ENCODE data around the gene ILRUN. TPM values are rescaled to one million over a fixed set of nuclear protein-coding genes. Genes with fewer than 3 reads are reported as not detected.
A peak's percentile ranks its signal among the peaks of the same experiment; 100 is the strongest.
"Not testable (repeated sequence)": the region's sequence is repeated elsewhere in the genome, so short reads cannot be mapped to it uniquely, and the experiment has no call there.

ILRUN gene
- total RNA-seq, 1 donor from 2014 or later, result 62.1 TPM

DNA sequence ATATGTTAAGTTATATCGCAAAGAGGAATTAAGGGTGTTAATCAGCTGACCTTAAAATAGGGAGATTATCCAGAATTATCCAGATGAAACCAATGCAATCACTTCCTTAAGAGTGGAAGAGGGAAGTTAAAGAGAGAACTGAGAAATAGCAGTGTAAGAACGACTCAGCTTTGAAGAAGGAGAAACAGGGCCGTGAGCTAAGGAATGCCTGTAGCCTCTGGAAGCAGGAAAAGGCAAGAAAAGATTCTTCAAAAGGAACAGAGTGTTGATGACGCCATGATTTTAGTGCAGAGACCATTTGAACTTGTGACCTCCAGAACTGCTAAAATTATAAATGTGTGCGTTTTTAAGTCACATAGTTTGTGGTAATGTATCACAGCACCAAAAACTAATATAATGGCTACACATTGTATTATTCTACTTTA lies 32.7 kb downstream of the ILRUN start:
- no peaks in the 10 kb centered on the region for H3K27me3 ChIP-seq (ENCODE audit: control insufficient read depth, insufficient read depth, low read length)
- TF ChIP-seq, protein P1, sequence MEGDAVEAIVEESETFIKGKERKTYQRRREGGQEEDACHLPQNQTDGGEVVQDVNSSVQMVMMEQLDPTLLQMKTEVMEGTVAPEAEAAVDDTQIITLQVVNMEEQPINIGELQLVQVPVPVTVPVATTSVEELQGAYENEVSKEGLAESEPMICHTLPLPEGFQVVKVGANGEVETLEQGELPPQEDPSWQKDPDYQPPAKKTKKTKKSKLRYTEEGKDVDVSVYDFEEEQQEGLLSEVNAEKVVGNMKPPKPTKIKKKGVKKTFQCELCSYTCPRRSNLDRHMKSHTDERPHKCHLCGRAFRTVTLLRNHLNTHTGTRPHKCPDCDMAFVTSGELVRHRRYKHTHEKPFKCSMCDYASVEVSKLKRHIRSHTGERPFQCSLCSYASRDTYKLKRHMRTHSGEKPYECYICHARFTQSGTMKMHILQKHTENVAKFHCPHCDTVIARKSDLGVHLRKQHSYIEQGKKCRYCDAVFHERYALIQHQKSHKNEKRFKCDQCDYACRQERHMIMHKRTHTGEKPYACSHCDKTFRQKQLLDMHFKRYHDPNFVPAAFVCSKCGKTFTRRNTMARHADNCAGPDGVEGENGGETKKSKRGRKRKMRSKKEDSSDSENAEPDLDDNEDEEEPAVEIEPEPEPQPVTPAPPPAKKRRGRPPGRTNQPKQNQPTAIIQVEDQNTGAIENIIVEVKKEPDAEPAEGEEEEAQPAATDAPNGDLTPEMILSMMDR (IDR thresholded peaks at IDR 0.05; ENCODE audit: insufficient read depth, low read length, severe bottlenecking), result no peak
- DNase-seq (ENCODE audit: low read depth), result no peak
- no peak overlapping the region for H3K4me3 ChIP-seq (ENCODE audit: low read depth, low read length)
- FAIRE-seq, result no peak
- H3K36me3 ChIP-seq (ENCODE audit: control insufficient read depth, insufficient read depth, low read length), result no peaks in the 10 kb centered on the region

DNA sequence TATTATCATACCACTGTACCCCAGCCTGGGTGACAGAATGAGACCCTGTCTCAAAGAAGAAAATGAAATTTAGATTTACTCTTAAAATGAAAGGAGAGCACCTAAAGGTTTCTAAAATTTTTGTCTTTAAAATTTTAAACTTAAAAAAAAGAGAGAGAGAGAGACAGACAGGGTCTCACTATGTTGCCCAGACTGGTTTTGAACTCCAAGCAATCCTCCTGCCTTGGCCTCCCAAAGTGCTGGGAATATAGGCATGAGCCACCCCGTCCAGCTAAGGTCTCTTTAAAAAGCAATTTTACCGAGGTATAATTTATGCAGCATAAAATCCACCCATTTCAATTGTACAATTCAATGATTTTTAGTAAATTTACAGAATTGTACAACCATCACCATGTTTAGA lies 33.2 kb downstream of the ILRUN start:
- TF ChIP-seq, protein P1 (IDR thresholded peaks at IDR 0.05; ENCODE audit: insufficient read depth, low read length, severe bottlenecking), result no peak
- no peaks in the 10 kb centered on the region for H3K27me3 ChIP-seq (ENCODE audit: control insufficient read depth, insufficient read depth, low read length)
- no peak for DNase-seq (ENCODE audit: low read depth)
- no peak overlapping the region for H3K4me3 ChIP-seq (ENCODE audit: low read depth, low read length)
- no peaks in the 10 kb centered on the region for H3K36me3 ChIP-seq (ENCODE audit: control insufficient read depth, insufficient read depth, low read length)
- FAIRE-seq, result no peak

DNA sequence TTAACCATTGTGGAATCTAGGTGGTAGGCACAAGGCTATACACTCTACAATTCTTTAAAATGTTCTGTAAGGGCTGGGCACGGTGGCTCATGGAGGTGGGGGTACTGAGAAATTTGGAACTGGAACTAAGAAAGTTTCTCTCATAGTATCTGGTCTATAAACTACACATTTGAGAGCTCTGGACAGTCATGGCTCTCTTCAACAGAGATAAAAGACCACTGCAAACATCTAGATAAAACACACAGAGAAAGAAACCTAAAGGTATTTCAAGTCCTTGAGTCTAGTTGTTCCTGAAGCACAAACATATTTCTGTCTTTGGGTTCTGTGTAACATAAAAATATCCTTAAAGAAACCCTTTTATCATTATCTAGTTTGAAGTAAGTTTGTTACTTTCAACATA lies 35.2 kb downstream of the ILRUN start:
- FAIRE-seq, result no peak
- Histone ChIP-seq H3K4me3 (ENCODE audit: low read depth, low read length) (no peak overlapping the region), H3K36me3 (ENCODE audit: control insufficient read depth, insufficient read depth, low read length) (no peaks in the 10 kb centered on the region), H3K27me3 (ENCODE audit: control insufficient read depth, insufficient read depth, low read length) (no peaks in the 10 kb centered on the region)
- TF ChIP-seq, protein P1 (IDR thresholded peaks at IDR 0.05; ENCODE audit: insufficient read depth, low read length, severe bottlenecking), result no peak
- no peak for DNase-seq (ENCODE audit: low read depth)

DNA sequence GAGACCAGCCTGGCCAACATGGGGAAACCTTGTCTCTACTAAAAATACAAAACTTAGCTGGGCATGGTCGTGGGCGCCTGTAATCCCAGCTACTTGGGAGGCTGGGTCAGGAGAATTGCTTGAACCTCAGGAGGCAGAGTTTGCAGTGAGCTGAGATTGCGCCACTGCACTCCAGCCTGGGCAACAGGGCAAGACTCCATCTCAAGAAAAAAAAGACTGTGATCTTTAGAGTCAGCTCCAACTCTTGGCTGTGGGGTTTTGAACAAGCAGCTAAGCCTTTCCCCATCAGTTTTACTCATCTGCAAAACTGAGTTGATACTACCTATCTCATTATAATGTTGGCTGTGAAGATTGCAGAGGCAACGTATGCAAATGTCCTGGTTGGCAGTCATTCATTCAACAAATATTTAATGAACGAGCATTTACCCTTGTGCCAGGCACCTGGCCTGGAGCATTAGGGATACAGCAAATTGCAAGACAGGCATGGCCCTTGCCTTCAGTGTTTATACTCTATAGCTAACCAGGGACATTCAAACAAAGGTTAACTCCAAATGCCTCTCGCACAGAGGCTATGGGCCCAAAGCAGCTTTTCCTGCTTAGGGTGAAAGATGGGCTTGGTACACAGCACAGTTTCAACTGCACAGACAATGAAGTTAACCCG lies 37.8 kb downstream of the ILRUN start:
- no peak for FAIRE-seq
- H3K27me3 ChIP-seq (ENCODE audit: control insufficient read depth, insufficient read depth, low read length), result no peaks in the 10 kb centered on the region

GRCh38 chr6:34657979-34658480 lies 38.5 kb downstream of the ILRUN start:
- not testable (repeated sequence) for H3K36me3 ChIP-seq (ENCODE audit: control insufficient read depth, insufficient read depth, low read length); DNase-seq (ENCODE audit: low read depth); H3K27me3 ChIP-seq (ENCODE audit: control insufficient read depth, insufficient read depth, low read length); FAIRE-seq
- peak overlapping the region; percentile 9 for H3K4me3 ChIP-seq (ENCODE audit: low read depth, low read length)

More for the DNA sequence above, 37.8 kb downstream of the ILRUN start:
- Histone ChIP-seq H3K36me3 (ENCODE audit: control insufficient read depth, insufficient read depth, low read length) (peaks cover 4% of the 10 kb centered on the region), H3K4me3 (ENCODE audit: low read depth, low read length) (no peak overlapping the region)
- TF ChIP-seq, protein P1 (IDR thresholded peaks at IDR 0.05; ENCODE audit: insufficient read depth, low read length, severe bottlenecking), result no peak
- no peak for DNase-seq (ENCODE audit: low read depth)

DNA sequence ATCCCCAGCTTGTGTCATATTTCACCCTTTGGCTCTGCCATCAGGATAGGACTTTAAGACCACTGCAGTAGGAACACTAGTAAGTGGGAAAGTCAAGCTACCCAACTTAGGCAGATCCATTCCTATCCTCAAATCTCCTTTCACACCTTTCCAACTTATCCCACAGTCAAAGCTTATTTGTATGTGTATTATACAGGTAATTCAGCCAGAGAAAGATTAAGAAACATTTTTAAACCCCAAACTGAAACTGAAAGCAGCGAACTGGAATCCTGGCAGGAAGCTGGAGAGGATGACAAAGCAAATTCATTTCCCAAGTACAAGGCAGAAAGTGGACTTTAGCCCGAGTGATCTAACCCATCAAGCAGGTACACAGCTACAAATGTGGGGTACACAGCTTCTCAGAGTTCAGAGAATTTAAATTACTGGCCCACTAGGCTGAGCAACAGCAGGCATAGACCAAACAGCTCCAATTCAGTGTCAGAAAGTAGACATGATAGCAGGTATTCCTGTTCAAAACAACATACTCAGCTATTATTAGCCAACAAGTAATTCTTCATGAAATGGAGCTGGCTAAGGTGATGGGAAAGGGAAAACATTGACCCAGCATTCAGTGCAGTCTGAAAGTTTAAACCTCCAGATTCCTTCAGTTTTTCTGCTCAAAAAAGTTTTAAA lies 39.1 kb downstream of the ILRUN start:
- Histone ChIP-seq H3K36me3 (ENCODE audit: control insufficient read depth, insufficient read depth, low read length) (peaks cover 6% of the 10 kb centered on the region), H3K4me3 (ENCODE audit: low read depth, low read length) (peak overlapping the region; percentile 9), H3K27me3 (ENCODE audit: control insufficient read depth, insufficient read depth, low read length) (no peaks in the 10 kb centered on the region)
- peak; percentile 78 for DNase-seq (ENCODE audit: low read depth)
- no peak for FAIRE-seq
- TF ChIP-seq, protein P1 (IDR thresholded peaks at IDR 0.05; ENCODE audit: insufficient read depth, low read length, severe bottlenecking), result no peak

Data from bronchial epithelial cell (primary cell).